Skin of body (tissue), 2 donors: Measurements from ENCODE around the gene SMIM17. TPM values are rescaled to one million over a fixed set of nuclear protein-coding genes. Genes with fewer than 3 reads are reported as not detected.
A peak's percentile ranks its signal among the peaks of the same experiment; 100 is the strongest.

Experiments
- DNase-seq: peaks from one replicate; lab custom pipeline; 2025; lab: John Stamatoyannopoulos, UW
- total RNA-seq: library from RNA; depleted of rRNA; stranded (reverse); fragments of >200 nt; gene quantifications from one replicate; pipeline ENCODE4 v1.2.3, GENCODE V29; 2014

The SMIM17 gene
- total RNA-seq = 0.20 TPM

GRCh38 chr19:56642711-56643459 is at the start of gene SMIM17:
SMIM17 (plus strand) TSS chr19:56643159; CDS start chr19:56645668, 2,509 bp downstream.
- no peak for DNase-seq

- DNase-seq = no peak
These were observed 48.5 kb upstream of the SMIM17 start for GRCh38 chr19:56594446-56594782.

- peak; percentile 75 for DNase-seq
These were observed 48.0 kb upstream of the SMIM17 start, which contains the start of gene ZNF71 for GRCh38 chr19:56594783-56595547. ZNF71 (plus strand) TSS chr19:56595302; CDS start chr19:56601559, 6,257 bp downstream.

- DNase-seq = no peak
These were observed 47.4 kb upstream of the SMIM17 start for GRCh38 chr19:56595548-56595899.

GRCh38 chr19:56596676-56597075 is 46.3 kb upstream of the SMIM17 start:
- no peak for DNase-seq

- DNase-seq = no peak
These were observed 45.3 kb upstream of the SMIM17 start for GRCh38 chr19:56597696-56598095.

GRCh38 chr19:56601375-56601774 is 41.6 kb upstream of the SMIM17 start:
- no peak for DNase-seq

- DNase-seq = no peak
These were observed 39.1 kb upstream of the SMIM17 start for GRCh38 chr19:56603829-56604228.

- DNase-seq = no peak
These were observed 34.5 kb upstream of the SMIM17 start for GRCh38 chr19:56608274-56608964.

GRCh38 chr19:56611288-56611687 is 31.7 kb upstream of the SMIM17 start:
- no peak for DNase-seq

GRCh38 chr19:56612737-56613136 is 30.2 kb upstream of the SMIM17 start:
- no peak for DNase-seq

GRCh38 chr19:56613639-56614038 is 29.3 kb upstream of the SMIM17 start:
- DNase-seq = no peak

- no peak for DNase-seq
These were observed 25.4 kb upstream of the SMIM17 start for GRCh38 chr19:56617531-56617930.

- no peak for DNase-seq
These were observed 23.8 kb upstream of the SMIM17 start for GRCh38 chr19:56619121-56619520.

- DNase-seq = no peak
These were observed 20.6 kb upstream of the SMIM17 start for GRCh38 chr19:56622374-56622773.

GRCh38 chr19:56623006-56623405 is 20.0 kb upstream of the SMIM17 start:
- no peak for DNase-seq

GRCh38 chr19:56625708-56626107 is 17.3 kb upstream of the SMIM17 start:
- no peak for DNase-seq

GRCh38 chr19:56633021-56633420 is 9.9 kb upstream of the SMIM17 start:
- no peak for DNase-seq

GRCh38 chr19:56637976-56638555 is 4.9 kb upstream of the SMIM17 start:
- peak; percentile 64 for DNase-seq

GRCh38 chr19:56639217-56639616 is 3.7 kb upstream of the SMIM17 start:
- no peak for DNase-seq

- DNase-seq = no peak
These were observed 549 bp downstream of the SMIM17 start for GRCh38 chr19:56643460-56643955.

- DNase-seq = no peak
These were observed 11.2 kb downstream of the SMIM17 start for GRCh38 chr19:56654151-56654550.
